ENCODE data around the gene SYNE2. TPM values are rescaled to one million over a fixed set of nuclear protein-coding genes. Genes with fewer than 3 reads are reported as not detected.

The SYNE2 gene
- total RNA-seq, 4 donors from 2014 or later = 212 to 378 (median 285) TPM

- WGBS, 2 donors = 94 to 96% methylated on average over 3 of the region's 3 CpGs
- no peak for DNase-seq (ENCODE audit: low spot score in 2 of 2)
Measured at GRCh38 chr14:63949696-63950095, 96.9 kb downstream of the SYNE2 start.

GRCh38 chr14:63951021-63951420 lies 98.2 kb downstream of the SYNE2 start:
- Histone ChIP-seq H3K4me1 (peaks cover 0 to 6% (median 0%) of the 10 kb centered on the region in 4 donors), H3K9me3 (no peaks in the 10 kb centered on the region), H3K36me3 (peaks cover 0 to 57% (median 0%) of the 10 kb centered on the region in 3 donors), H3K27me3 (no peaks in the 10 kb centered on the region), H3K27ac (no peak overlapping the region), H3K4me3 (no peak overlapping the region)
- WGBS, 2 donors = 81 to 90% methylated on average over 4 of the region's 4 CpGs
- TF ChIP-seq EP300 (IDR thresholded peaks at IDR 0.05) (no peak), POLR2A (IDR thresholded peaks at IDR 0.05) (no peak), CTCF (IDR thresholded peaks at IDR 0.05) (no peak)
- no peak for DNase-seq (ENCODE audit: low spot score in 2 of 2)

More at GRCh38 chr14:63949696-63950095, 96.9 kb downstream of the SYNE2 start:
- Histone ChIP-seq H3K27me3 (no peaks in the 10 kb centered on the region), H3K9me3 (no peaks in the 10 kb centered on the region), H3K4me1 (peaks cover 0 to 6% (median 0%) of the 10 kb centered on the region in 4 donors), H3K4me3 (no peak overlapping the region), H3K36me3 (peaks cover 0 to 44% (median 0%) of the 10 kb centered on the region in 3 donors), H3K27ac (no peak overlapping the region)
- TF ChIP-seq CTCF (IDR thresholded peaks at IDR 0.05) (no peak), EP300 (IDR thresholded peaks at IDR 0.05) (no peak), POLR2A (IDR thresholded peaks at IDR 0.05) (no peak)

- H3K9me3 ChIP-seq = no peaks in the 10 kb centered on the region
- H3K36me3 ChIP-seq = peaks cover 0 to 61% (median 0%) of the 10 kb centered on the region in 3 donors
- no peak overlapping the region for H3K27ac ChIP-seq
- DNase-seq (ENCODE audit: low spot score in 2 of 2) = no peak
- no peak overlapping the region for H3K4me3 ChIP-seq
- H3K27me3 ChIP-seq = no peaks in the 10 kb centered on the region
- peaks cover 0 to 6% (median 0%) of the 10 kb centered on the region in 4 donors for H3K4me1 ChIP-seq
- WGBS, 2 donors = 83 to 93% methylated on average over 4 of the region's 4 CpGs
- TF ChIP-seq POLR2A (IDR thresholded peaks at IDR 0.05) (no peak), EP300 (IDR thresholded peaks at IDR 0.05) (no peak), CTCF (IDR thresholded peaks at IDR 0.05) (no peak)
Measured at GRCh38 chr14:63951429-63951828, 98.6 kb downstream of the SYNE2 start.

GRCh38 chr14:63952053-63952932 lies 99.5 kb downstream of the SYNE2 start:
- Histone ChIP-seq H3K4me1 (peaks cover 0 to 6% (median 0%) of the 10 kb centered on the region in 4 donors), H3K36me3 (peaks cover 0 to 68% (median 0%) of the 10 kb centered on the region in 3 donors), H3K9me3 (no peaks in the 10 kb centered on the region), H3K27ac (no peak overlapping the region), H3K27me3 (no peaks in the 10 kb centered on the region), H3K4me3 (no peak overlapping the region)
- TF ChIP-seq EP300 (IDR thresholded peaks at IDR 0.05) = no peak
- TF ChIP-seq POLR2A (IDR thresholded peaks at IDR 0.05) = no peak
- no peak for TF ChIP-seq CTCF (IDR thresholded peaks at IDR 0.05)
- WGBS, 2 donors = 72 to 81% methylated on average over 6 of the region's 6 CpGs
- DNase-seq (ENCODE audit: low spot score in 2 of 2) = no peak

- H3K9me3 ChIP-seq = no peaks in the 10 kb centered on the region
- H3K27me3 ChIP-seq = no peaks in the 10 kb centered on the region
- WGBS, 2 donors = 84 to 93% methylated on average over 2 of the region's 2 CpGs
- H3K4me1 ChIP-seq = peaks cover 0 to 6% (median 0%) of the 10 kb centered on the region in 4 donors
- H3K36me3 ChIP-seq = peaks cover 0 to 74% (median 0%) of the 10 kb centered on the region in 3 donors
- H3K27ac ChIP-seq = peak overlapping the region in 1 of 4 donors; percentile 49
- TF ChIP-seq POLR2A (IDR thresholded peaks at IDR 0.05) (no peak), EP300 (IDR thresholded peaks at IDR 0.05) (peak in 1 of 2 donors; percentile 9)
- no peak for DNase-seq (ENCODE audit: low spot score in 2 of 2)
- no peak overlapping the region for H3K4me3 ChIP-seq
Measured at GRCh38 chr14:63952933-63953437, 100.2 kb downstream of the SYNE2 start.
